Right hindlimb (tissue), 1 donor: Measurements from ENCODE around the gene MYCL.
"Not testable (repeated sequence)": the region's sequence is repeated elsewhere in the genome, so short reads cannot be mapped to it uniquely, and the experiment has no call there.

Source experiments
- DNase-seq: peaks from one replicate; pipeline ENCODE4 v3.0.0-alpha.2; 2018

MYCL gene

GRCh38 chr1:39886757-39887231 lies 14.9 kb downstream of the MYCL start:
- DNase-seq = no peak

- DNase-seq = no peak
Observed at GRCh38 chr1:39885516-39885915, 16.2 kb downstream of the MYCL start.

- DNase-seq = no peak
Observed at GRCh38 chr1:39882152-39882551, 19.6 kb downstream of the MYCL start.

- no peak for DNase-seq
Observed at GRCh38 chr1:39877980-39878956, 23.4 kb downstream of the MYCL start.

- no peak for DNase-seq
Observed at GRCh38 chr1:39877231-39877778, 24.4 kb downstream of the MYCL start.

GRCh38 chr1:39876144-39876543 lies 25.6 kb downstream of the MYCL start:
- DNase-seq = no peak

GRCh38 chr1:39872698-39873097 lies 29.0 kb downstream of the MYCL start:
- DNase-seq = no peak

GRCh38 chr1:39871796-39872195 lies 29.9 kb downstream of the MYCL start:
- DNase-seq = no peak

- not testable (repeated sequence) for DNase-seq
Observed at GRCh38 chr1:39871043-39871442, 30.7 kb downstream of the MYCL start.

GRCh38 chr1:39869538-39870112 lies 32.1 kb downstream of the MYCL start:
- DNase-seq = not testable (repeated sequence)

GRCh38 chr1:39866767-39867166 lies 35.0 kb downstream of the MYCL start:
- DNase-seq = no peak

- DNase-seq = no peak
Observed at GRCh38 chr1:39865762-39866161, 36.0 kb downstream of the MYCL start.

GRCh38 chr1:39863177-39863576 lies 38.5 kb downstream of the MYCL start:
- no peak for DNase-seq

GRCh38 chr1:39861003-39861402 lies 40.7 kb downstream of the MYCL start:
- no peak for DNase-seq

GRCh38 chr1:39859859-39860812 lies 41.6 kb downstream of the MYCL start:
- DNase-seq = no peak

GRCh38 chr1:39858315-39858714 lies 43.4 kb downstream of the MYCL start:
- no peak for DNase-seq

- no peak for DNase-seq
Observed at GRCh38 chr1:39857126-39857878, 44.4 kb downstream of the MYCL start.

GRCh38 chr1:39854738-39855137 lies 47.0 kb downstream of the MYCL start:
- no peak for DNase-seq

- DNase-seq = no peak
Observed at GRCh38 chr1:39854314-39854713, 47.4 kb downstream of the MYCL start.

- no peak for DNase-seq
Observed at GRCh38 chr1:39852876-39853275, 48.8 kb downstream of the MYCL start.

- DNase-seq = no peak
Observed at GRCh38 chr1:39852214-39852791, 49.4 kb downstream of the MYCL start.
